ENCODE results near the gene TCF4. TPM values are rescaled to one million over a fixed set of nuclear protein-coding genes. Genes with fewer than 3 reads are reported as not detected.

Gene TCF4
- total and polyA plus RNA-seq, 2 of the 13 experiments (the other 11 are each of a cell fraction or from before 2014, with no cell fraction given), result not detected

GRCh38 chr18:55534547-55534946 is 53.4 kb downstream of the TCF4 start:
- Histone ChIP-seq H3K27ac (ENCODE audit: extremely low read length, insufficient read depth, low read length) (no peak overlapping the region), H3K9me3 (ENCODE audit: low read length) (no peaks in the 10 kb centered on the region), H4K20me1 (ENCODE audit: insufficient read depth, low read length) (no peaks in the 10 kb centered on the region), H3K9ac (ENCODE audit: insufficient read depth, low read depth, low read length) (no peak overlapping the region), H3K4me1 (ENCODE audit: insufficient read depth, low read length) (no peaks in the 10 kb centered on the region), H3K79me2 (ENCODE audit: insufficient read depth, low read length) (no peaks in the 10 kb centered on the region), H3K4me3 (replicated peaks in 1 of 3; ENCODE audit: insufficient read depth in 1 of 3, low read depth in 2 of 3, low read length in 3 of 3) (no peak overlapping the region), H3K4me2 (ENCODE audit: low read depth, low read length) (no peak overlapping the region), H2AFZ (ENCODE audit: low read length) (no peak overlapping the region), H3K36me3 (replicated peaks in 1 of 2; ENCODE audit: control insufficient read depth in 1 of 2, insufficient read depth in 2 of 2, low read length in 2 of 2) (no peaks in the 10 kb centered on the region), H3K27me3 (ENCODE audit: control insufficient read depth in 1 of 2, insufficient read depth in 2 of 2, low read length in 2 of 2) (no peaks in the 10 kb centered on the region)
- in situ Hi-C loops (cut with HindIII; ENCODE audit: extremely low pct_ligation_motif_present, low pct_unique_long_range_greater_than_20kb) (no loop called here), intact Hi-C loops (cut with micrococcal nuclease; ENCODE audit: unreplicated experiment) (no loop called here)
- POLR2A ChIA-PET, result no interaction called here
- 2% methylated on average over 3 of the region's 3 CpGs for WGBS (ENCODE audit: low lambda C conversion rate)
- CTCF ChIA-PET (ENCODE audit: low intra/inter-chr PET ratio, low total read pairs), result no interaction called here
- TF ChIP-seq MED1 (CRISPR knock-in tag; IDR thresholded peaks at IDR 0.05), result no peak
- TF ChIP-seq ZNF660 (CRISPR knock-in tag; IDR thresholded peaks at IDR 0.05; ENCODE audit: borderline replicate concordance, low read depth), result no peak
- no peak for TF ChIP-seq EHMT2 (IDR thresholded peaks at IDR 0.05; ENCODE audit: borderline replicate concordance, low read depth, low read length)
- TF ChIP-seq RAD51 (IDR thresholded peaks at IDR 0.05; ENCODE audit: borderline replicate concordance), result no peak
- TF ChIP-seq, protein P1, sequence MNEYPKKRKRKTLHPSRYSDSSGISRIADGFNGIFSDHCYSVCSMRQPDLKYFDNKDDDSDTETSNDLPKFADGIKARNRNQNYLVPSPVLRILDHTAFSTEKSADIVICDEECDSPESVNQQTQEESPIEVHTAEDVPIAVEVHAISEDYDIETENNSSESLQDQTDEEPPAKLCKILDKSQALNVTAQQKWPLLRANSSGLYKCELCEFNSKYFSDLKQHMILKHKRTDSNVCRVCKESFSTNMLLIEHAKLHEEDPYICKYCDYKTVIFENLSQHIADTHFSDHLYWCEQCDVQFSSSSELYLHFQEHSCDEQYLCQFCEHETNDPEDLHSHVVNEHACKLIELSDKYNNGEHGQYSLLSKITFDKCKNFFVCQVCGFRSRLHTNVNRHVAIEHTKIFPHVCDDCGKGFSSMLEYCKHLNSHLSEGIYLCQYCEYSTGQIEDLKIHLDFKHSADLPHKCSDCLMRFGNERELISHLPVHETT (CRISPR knock-in tag; conservative IDR thresholded peaks at IDR 0.05), result no peak
- no peak for TF ChIP-seq GABPA (IDR thresholded peaks at IDR 0.05; ENCODE audit: low read depth, low read length)
- TF ChIP-seq GABPA (CRISPR knock-in tag; IDR thresholded peaks at IDR 0.05; ENCODE audit: low read depth), result no peak
- no peak for TF ChIP-seq TRAFD1 (CRISPR knock-in tag; IDR thresholded peaks at IDR 0.05; ENCODE audit: borderline replicate concordance)
- TF ChIP-seq NFAT5 (CRISPR knock-in tag; IDR thresholded peaks at IDR 0.05), result no peak
- TF ChIP-seq, protein P2, sequence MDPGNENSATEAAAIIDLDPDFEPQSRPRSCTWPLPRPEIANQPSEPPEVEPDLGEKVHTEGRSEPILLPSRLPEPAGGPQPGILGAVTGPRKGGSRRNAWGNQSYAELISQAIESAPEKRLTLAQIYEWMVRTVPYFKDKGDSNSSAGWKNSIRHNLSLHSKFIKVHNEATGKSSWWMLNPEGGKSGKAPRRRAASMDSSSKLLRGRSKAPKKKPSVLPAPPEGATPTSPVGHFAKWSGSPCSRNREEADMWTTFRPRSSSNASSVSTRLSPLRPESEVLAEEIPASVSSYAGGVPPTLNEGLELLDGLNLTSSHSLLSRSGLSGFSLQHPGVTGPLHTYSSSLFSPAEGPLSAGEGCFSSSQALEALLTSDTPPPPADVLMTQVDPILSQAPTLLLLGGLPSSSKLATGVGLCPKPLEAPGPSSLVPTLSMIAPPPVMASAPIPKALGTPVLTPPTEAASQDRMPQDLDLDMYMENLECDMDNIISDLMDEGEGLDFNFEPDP (CRISPR knock-in tag; conservative IDR thresholded peaks at IDR 0.05), result no peak
- no peak for TF ChIP-seq ZSCAN30 (CRISPR knock-in tag; IDR thresholded peaks at IDR 0.05)
- no peak for ATAC-seq
- FAIRE-seq, result no peak
- no peak for DNase-seq (ENCODE audit: low spot score)
- BruUV-seq (replicated peaks), result no TSS peak

Data from HepG2 (cell line).